Stimulated activated naive B cell treated with anti-CD40 and anti-IgM and Interleukin-4, amounts not matched to agents 10 μg/mL and 1 μg/mL and 100 μg/mL, for 72 hours (primary cell): ENCODE data around the gene RGMA.
A peak's percentile ranks its signal among the peaks of the same experiment; 100 is the strongest.

ENCODE experiments used
- ATAC-seq, 2 donors: fragments of 150-1000 bp; cut with Tn5 transposase; replicated peaks; 2 replicates each; pipeline ENCODE4 v1.10.0; 2021; ENCODE audit warnings: moderate library complexity in 1 of 2
- DNase-seq: peaks from one replicate; pipeline ENCODE4 v3.0.0; 2021
- H3K27ac Mint-ChIP-seq: one replicate; pipeline ENCODE4 v1.8.0; 2022; ENCODE audit warnings: mild to moderate bottlenecking, mixed read lengths
- H3K27me3 Mint-ChIP-seq, 2 donors: one replicate each; pipeline ENCODE4 v1.8.0; 2022; ENCODE audit warnings: mixed read lengths in 2 of 2
- H3K36me3 Mint-ChIP-seq, 2 donors: one replicate each; pipeline ENCODE4 v1.8.0; 2022; ENCODE audit warnings: mixed read lengths in 2 of 2, mild to moderate bottlenecking in 1 of 2
- H3K4me1 Mint-ChIP-seq, 2 donors: one replicate each; pipeline ENCODE4 v1.8.0; 2022; ENCODE audit warnings: mixed read lengths in 2 of 2, mild to moderate bottlenecking in 1 of 2
- H3K4me3 Mint-ChIP-seq, 2 donors: one replicate each; pipeline ENCODE4 v1.8.0; 2022; ENCODE audit warnings: mild to moderate bottlenecking in 2 of 2, mixed read lengths in 2 of 2, moderate library complexity in 1 of 2
- H3K9me3 Mint-ChIP-seq, 2 donors: one replicate each; pipeline ENCODE4 v1.8.0; 2022; ENCODE audit warnings: mixed read lengths in 2 of 2, mild to moderate bottlenecking in 1 of 2

RGMA gene

GRCh38 chr15:92990031-92990430 is 99.0 kb downstream of the RGMA start:
- Mint-ChIP-seq H3K27ac (peak overlapping the region; percentile 39), H3K36me3 (peaks cover 44 to 62% of the 10 kb centered on the region in 2 donors)
- peak; percentile 34 to 47 for ATAC-seq

GRCh38 chr15:92989470-92989869 is 99.5 kb downstream of the RGMA start:
- Mint-ChIP-seq H3K4me3 (peak overlapping the region; percentile 23 to 27), H3K27ac (peak overlapping the region; percentile 39), H3K9me3 (no peaks in the 10 kb centered on the region), H3K4me1 (peaks cover 10 to 21% of the 10 kb centered on the region in 2 donors), H3K36me3 (peaks cover 42 to 58% of the 10 kb centered on the region in 2 donors), H3K27me3 (no peaks in the 10 kb centered on the region)
- peak; percentile 85 to 94 for ATAC-seq
- no peak for DNase-seq

More at GRCh38 chr15:92990031-92990430, 99.0 kb downstream of the RGMA start:
- no peak for DNase-seq
- peak overlapping the region in 1 of 2 donors; percentile 22 for H3K4me3 Mint-ChIP-seq
- peaks cover 10 to 21% of the 10 kb centered on the region in 2 donors for H3K4me1 Mint-ChIP-seq
- H3K27me3 Mint-ChIP-seq, result no peaks in the 10 kb centered on the region
- no peaks in the 10 kb centered on the region for H3K9me3 Mint-ChIP-seq
